AG09309 (cell line): ENCODE results near the gene SBNO2.
A peak's percentile ranks its signal among the peaks of the same experiment; 100 is the strongest.

Source experiments
- DNase-seq: peaks from one replicate; pipeline ENCODE4 v3.0.0-alpha.2; 2010; ENCODE audit warnings: low read depth
- H3K4me3 ChIP-seq: 2 replicates; pipeline ENCODE4 v1.5.1; 2011; ENCODE audit warnings: mild to moderate bottlenecking, low read depth, low read length, moderate library complexity; ENCODE audit not compliant: control insufficient read depth
- CTCF ChIP-seq: IDR thresholded peaks from 2 replicates; pipeline ENCODE4 v1.5.1; 2011; ENCODE audit warnings: mild to moderate bottlenecking, low read depth, low read length, inconsistent platforms; ENCODE audit not compliant: insufficient read depth, control insufficient read depth; ENCODE audit errors: missing control alignments

Gene SBNO2

GRCh38 chr19:1072371-1073015, 101.6 kb downstream of the SBNO2 start:
- no peak overlapping the region for H3K4me3 ChIP-seq
- no peak for DNase-seq
- no peak for TF ChIP-seq CTCF

- no peak for TF ChIP-seq CTCF
- no peak for DNase-seq
- no peak overlapping the region; the same call in 1 of the 2 replicates for H3K4me3 ChIP-seq
Measured at GRCh38 chr19:1070931-1071791, 102.9 kb downstream of the SBNO2 start.

- TF ChIP-seq CTCF, result peak; percentile 33
- no peak for DNase-seq
- no peak overlapping the region for H3K4me3 ChIP-seq
Measured at GRCh38 chr19:1070576-1070930, 103.5 kb downstream of the SBNO2 start.

GRCh38 chr19:1069009-1069779, 104.9 kb downstream of the SBNO2 start:
- H3K4me3 ChIP-seq, result no peak overlapping the region
- DNase-seq, result no peak
- no peak for TF ChIP-seq CTCF

- H3K4me3 ChIP-seq, result no peak overlapping the region
- DNase-seq, result no peak
- TF ChIP-seq CTCF, result no peak
Measured at GRCh38 chr19:1068009-1069001, 105.8 kb downstream of the SBNO2 start.
